OCI-LY7 (cell line): Measurements from ENCODE around the gene EPHB1.

Source experiments
- EZH2phosphoT487 ChIP-seq: fragments of 200-600 bp; sonication (generic); IDR thresholded peaks from 2 replicates; pipeline ENCODE4 v1.6.1; 2018; ENCODE audit warnings: low read depth, borderline replicate concordance, mild to moderate bottlenecking, mixed run types, antibody characterized with exemption, low read length, moderate library complexity, mixed read lengths
- TF ChIP-seq, protein P1 (sequence below): fragments of 200-600 bp; sonication (generic); conservative IDR thresholded peaks from 2 replicates; pipeline ENCODE4 v1.5.1; 2014; ENCODE audit warnings: mild to moderate bottlenecking, antibody characterized with exemption, low read length, moderate library complexity, mixed read lengths

DNA sequence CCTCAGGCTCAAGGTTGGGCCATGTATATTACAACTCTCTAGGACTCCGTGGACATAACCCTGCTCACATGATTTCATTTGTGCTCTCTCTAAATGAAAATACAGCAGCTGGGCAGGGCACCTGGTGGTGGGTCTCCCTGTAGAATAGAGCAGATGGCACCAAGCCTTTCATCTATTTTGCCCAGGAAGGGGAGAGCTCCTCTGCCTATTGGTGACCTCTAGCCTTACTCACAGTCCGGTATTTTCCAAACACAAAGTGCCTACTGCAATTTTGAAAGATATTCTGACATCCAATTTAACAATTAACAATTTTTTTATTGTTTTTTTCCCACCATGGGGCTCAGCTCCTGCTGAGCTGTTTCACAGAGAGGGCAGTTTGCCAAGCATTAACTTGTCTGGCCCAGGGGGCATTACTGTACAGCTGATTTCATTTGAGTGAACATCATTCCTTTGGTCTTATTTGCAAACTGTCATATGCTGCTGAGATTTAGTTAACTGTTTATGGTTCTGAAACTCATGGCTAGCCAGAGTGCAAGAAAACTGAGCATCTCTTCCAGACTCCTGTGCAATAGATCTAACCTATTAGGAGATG, 474.0 kb downstream of the EPHB1 start:
- TF ChIP-seq, protein P1, sequence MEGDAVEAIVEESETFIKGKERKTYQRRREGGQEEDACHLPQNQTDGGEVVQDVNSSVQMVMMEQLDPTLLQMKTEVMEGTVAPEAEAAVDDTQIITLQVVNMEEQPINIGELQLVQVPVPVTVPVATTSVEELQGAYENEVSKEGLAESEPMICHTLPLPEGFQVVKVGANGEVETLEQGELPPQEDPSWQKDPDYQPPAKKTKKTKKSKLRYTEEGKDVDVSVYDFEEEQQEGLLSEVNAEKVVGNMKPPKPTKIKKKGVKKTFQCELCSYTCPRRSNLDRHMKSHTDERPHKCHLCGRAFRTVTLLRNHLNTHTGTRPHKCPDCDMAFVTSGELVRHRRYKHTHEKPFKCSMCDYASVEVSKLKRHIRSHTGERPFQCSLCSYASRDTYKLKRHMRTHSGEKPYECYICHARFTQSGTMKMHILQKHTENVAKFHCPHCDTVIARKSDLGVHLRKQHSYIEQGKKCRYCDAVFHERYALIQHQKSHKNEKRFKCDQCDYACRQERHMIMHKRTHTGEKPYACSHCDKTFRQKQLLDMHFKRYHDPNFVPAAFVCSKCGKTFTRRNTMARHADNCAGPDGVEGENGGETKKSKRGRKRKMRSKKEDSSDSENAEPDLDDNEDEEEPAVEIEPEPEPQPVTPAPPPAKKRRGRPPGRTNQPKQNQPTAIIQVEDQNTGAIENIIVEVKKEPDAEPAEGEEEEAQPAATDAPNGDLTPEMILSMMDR, result no peak
- no peak for TF ChIP-seq EZH2phosphoT487
